Prostate gland (tissue), 2 donors: ENCODE results near the gene THRB. TPM values are rescaled to one million over a fixed set of nuclear protein-coding genes. Genes with fewer than 3 reads are reported as not detected.

ENCODE experiments used
- DNase-seq: peaks from one replicate; pipeline ENCODE4 v3.0.0-alpha.2; 2019; ENCODE audit warnings: low spot score
- H3K27ac ChIP-seq, 2 donors: fragments of 200-600 bp; sonication (generic); 2 replicates each; pipeline ENCODE4 v1.5.1; 2017 to 2019
- H3K27me3 ChIP-seq: fragments of 200-600 bp; sonication (generic); replicated peaks from 2 replicates; pipeline ENCODE4 v1.5.1; 2019; ENCODE audit not compliant: insufficient read depth
- H3K36me3 ChIP-seq, 2 donors: fragments of 200-600 bp; sonication (generic); 1 replicate in 1 of 2; 2 replicates in 1 of 2; pipeline versions ENCODE4 v1.5.1 to v1.8.1; 2017 to 2019
- H3K4me1 ChIP-seq: fragments of 200-600 bp; sonication (generic); replicated peaks from 2 replicates; pipeline ENCODE4 v1.5.1; 2019
- H3K4me3 ChIP-seq, 2 donors: fragments of 200-600 bp; sonication (generic); 2 replicates each; pipeline ENCODE4 v1.5.1; 2017 to 2019
- H3K9me3 ChIP-seq: fragments of 200-600 bp; sonication (generic); 2 replicates; pipeline ENCODE4 v1.5.1; 2017
- POLR2A ChIP-seq: fragments of 450-650 bp; IDR thresholded peaks from one replicate; pipeline ENCODE4 v1.6.1; 2016; ENCODE audit warnings: antibody characterized with exemption, mild to moderate bottlenecking
- POLR2AphosphoS5 ChIP-seq: sonication (generic); formaldehyde crosslinking; IDR thresholded peaks from one replicate; pipeline ENCODE4 v1.6.1; 2017; ENCODE audit warnings: antibody characterized with exemption
- WGBS: methylation state at CpG from one replicate; pipeline ENCODE4 v1.1.5; 2018; 5-methylcytosine and 5-hydroxymethylcytosine counted together
- intact Hi-C: fragments of 100-400 bp; cut with DNase I; formaldehyde crosslinking; loops from one replicate; pipeline ENCODE4 v1.14.2; 2022
- total RNA-seq, 2 donors: library from RNA; depleted of rRNA; stranded (reverse); fragments of >200 nt; gene quantifications; one replicate each; pipeline ENCODE4 v1.1.0, GENCODE V29; 2016
- TF ChIP-seq, protein P1 (sequence below), 4 experiments: fragments of 200-600 bp in 2 of 4; fragments of 450-650 bp in 2 of 4; sonication (generic) in 2 of 4; IDR thresholded peaks; 1 replicate in 3 of 4; 2 replicates in 1 of 4; pipeline ENCODE4 v1.5.1; 2016 to 2019; ENCODE audit warnings: antibody characterized with exemption in 4 of 4, mild to moderate bottlenecking in 2 of 4, moderate library complexity in 2 of 4

Gene THRB
- total RNA-seq, 2 donors from 2014 or later, result 13.0 to 39.6 TPM

GRCh38 chr3:24184528-24185176 lies 310.0 kb downstream of the THRB start:
- Histone ChIP-seq H3K27ac (no peak overlapping the region), H3K9me3 (no peaks in the 10 kb centered on the region), H3K4me1 (no peaks in the 10 kb centered on the region), H3K36me3 (no peaks in the 10 kb centered on the region), H3K27me3 (no peaks in the 10 kb centered on the region), H3K4me3 (no peak overlapping the region)
- WGBS, result 89% methylated on average over 5 of the region's 5 CpGs
- intact Hi-C loops, result loop anchor here (5.0 to 10.0 kb wide), 2 partner anchors 53 to 500 kb away; no protein-coding TSS in a partner anchor
- no peak for TF ChIP-seq POLR2AphosphoS5
- TF ChIP-seq, protein P1, sequence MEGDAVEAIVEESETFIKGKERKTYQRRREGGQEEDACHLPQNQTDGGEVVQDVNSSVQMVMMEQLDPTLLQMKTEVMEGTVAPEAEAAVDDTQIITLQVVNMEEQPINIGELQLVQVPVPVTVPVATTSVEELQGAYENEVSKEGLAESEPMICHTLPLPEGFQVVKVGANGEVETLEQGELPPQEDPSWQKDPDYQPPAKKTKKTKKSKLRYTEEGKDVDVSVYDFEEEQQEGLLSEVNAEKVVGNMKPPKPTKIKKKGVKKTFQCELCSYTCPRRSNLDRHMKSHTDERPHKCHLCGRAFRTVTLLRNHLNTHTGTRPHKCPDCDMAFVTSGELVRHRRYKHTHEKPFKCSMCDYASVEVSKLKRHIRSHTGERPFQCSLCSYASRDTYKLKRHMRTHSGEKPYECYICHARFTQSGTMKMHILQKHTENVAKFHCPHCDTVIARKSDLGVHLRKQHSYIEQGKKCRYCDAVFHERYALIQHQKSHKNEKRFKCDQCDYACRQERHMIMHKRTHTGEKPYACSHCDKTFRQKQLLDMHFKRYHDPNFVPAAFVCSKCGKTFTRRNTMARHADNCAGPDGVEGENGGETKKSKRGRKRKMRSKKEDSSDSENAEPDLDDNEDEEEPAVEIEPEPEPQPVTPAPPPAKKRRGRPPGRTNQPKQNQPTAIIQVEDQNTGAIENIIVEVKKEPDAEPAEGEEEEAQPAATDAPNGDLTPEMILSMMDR (IDR thresholded peaks at IDR 0.05), result no peak
- TF ChIP-seq POLR2A, result no peak
- DNase-seq, result no peak

DNA sequence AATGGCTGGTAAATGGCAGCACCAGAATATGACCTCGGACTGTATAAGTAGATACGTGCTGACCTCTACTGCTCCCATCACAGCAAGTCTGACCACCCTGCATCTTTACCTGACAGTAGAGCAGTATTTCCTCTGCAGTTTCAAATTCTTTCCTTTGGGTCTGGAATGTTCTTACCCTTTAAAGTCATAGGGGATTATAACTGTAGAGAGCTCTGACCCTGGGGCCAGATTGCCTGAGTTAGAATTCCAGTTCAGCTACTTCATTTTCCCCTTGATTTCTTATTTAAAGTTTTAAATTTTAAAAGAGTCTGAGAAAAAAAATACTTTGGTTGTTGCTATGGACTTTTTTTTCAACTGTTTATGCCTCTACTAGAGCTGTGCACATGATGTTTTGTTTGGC lies 311.9 kb downstream of the THRB start:
- H3K9me3 ChIP-seq, result no peaks in the 10 kb centered on the region
- no peak for DNase-seq
- intact Hi-C loops, result loop anchor here (10.0 kb wide), 1 partner anchor 502 kb away; no protein-coding TSS in a partner anchor
- TF ChIP-seq, protein P1 (IDR thresholded peaks at IDR 0.05), result no peak
- TF ChIP-seq POLR2AphosphoS5, result no peak
- no peak for TF ChIP-seq POLR2A
- no peak overlapping the region for H3K4me3 ChIP-seq
- no peaks in the 10 kb centered on the region for H3K27me3 ChIP-seq
- H3K27ac ChIP-seq, result no peak overlapping the region
- 98% methylated on average over 2 of the region's 2 CpGs for WGBS
- H3K36me3 ChIP-seq, result no peaks in the 10 kb centered on the region
- H3K4me1 ChIP-seq, result no peaks in the 10 kb centered on the region

DNA sequence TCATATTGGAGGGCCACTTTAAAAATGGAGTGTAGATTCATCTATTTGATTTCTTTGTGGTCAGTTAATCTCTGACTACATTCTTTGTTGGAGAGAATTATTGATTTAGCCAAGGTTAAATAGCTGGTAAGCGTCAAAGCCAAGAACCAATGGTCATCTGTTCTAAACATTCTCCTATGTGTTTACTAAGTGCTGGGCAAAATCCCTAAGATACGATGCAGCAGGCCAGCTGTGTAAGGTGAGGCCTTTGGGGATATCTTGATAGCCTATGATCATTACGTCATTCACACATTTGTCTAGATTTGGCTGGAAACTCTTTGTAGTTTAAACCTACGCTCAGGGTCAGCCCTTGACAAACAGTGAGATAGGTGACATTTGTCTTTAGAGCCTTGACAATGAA lies 313.4 kb downstream of the THRB start:
- WGBS, result 92% methylated on average over 4 of the region's 4 CpGs
- Histone ChIP-seq H3K9me3 (no peaks in the 10 kb centered on the region), H3K27me3 (no peaks in the 10 kb centered on the region), H3K4me1 (no peaks in the 10 kb centered on the region), H3K4me3 (no peak overlapping the region), H3K27ac (no peak overlapping the region), H3K36me3 (no peaks in the 10 kb centered on the region)
- intact Hi-C loops, result loop anchor here (10.0 kb wide), 1 partner anchor 504 kb away; no protein-coding TSS in a partner anchor
- DNase-seq, result no peak
- TF ChIP-seq POLR2A (no peak), POLR2AphosphoS5 (no peak)
- TF ChIP-seq, protein P1 (IDR thresholded peaks at IDR 0.05), result no peak

DNA sequence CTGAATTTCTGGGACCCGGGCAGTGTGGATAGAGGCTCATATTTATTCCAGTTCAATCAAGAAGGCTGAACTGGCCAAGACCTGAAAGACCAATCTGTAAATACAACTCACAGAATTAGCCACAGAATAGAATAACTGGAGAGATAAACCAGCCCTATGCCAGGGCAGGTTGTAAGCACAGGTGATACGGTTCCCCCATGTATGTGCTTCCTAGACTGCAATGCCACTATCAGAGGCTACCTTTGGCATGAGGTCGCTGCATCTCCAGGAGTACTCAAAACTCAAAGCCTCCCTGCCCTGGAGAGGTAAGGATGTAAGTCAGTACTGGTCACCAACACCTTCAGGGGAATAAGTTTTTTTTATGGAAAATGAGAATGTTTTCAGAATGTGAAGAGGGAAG lies 314.0 kb downstream of the THRB start:
- Histone ChIP-seq H3K9me3 (no peaks in the 10 kb centered on the region), H3K4me3 (no peak overlapping the region), H3K4me1 (no peaks in the 10 kb centered on the region), H3K27me3 (no peaks in the 10 kb centered on the region), H3K27ac (no peak overlapping the region), H3K36me3 (no peaks in the 10 kb centered on the region)
- 96% methylated on average over 3 of the region's 3 CpGs for WGBS
- no peak for DNase-seq
- TF ChIP-seq, protein P1 (IDR thresholded peaks at IDR 0.05), result no peak
- no peak for TF ChIP-seq POLR2AphosphoS5
- no peak for TF ChIP-seq POLR2A
- intact Hi-C loops, result loop anchor here (10.0 kb wide), 1 partner anchor 504 kb away; no protein-coding TSS in a partner anchor

GRCh38 chr3:24177201-24177600 lies 317.4 kb downstream of the THRB start:
- Histone ChIP-seq H3K27me3 (no peaks in the 10 kb centered on the region), H3K4me1 (no peaks in the 10 kb centered on the region), H3K9me3 (no peaks in the 10 kb centered on the region), H3K36me3 (no peaks in the 10 kb centered on the region), H3K4me3 (no peak overlapping the region), H3K27ac (no peak overlapping the region)
- DNase-seq, result no peak
- TF ChIP-seq, protein P1 (IDR thresholded peaks at IDR 0.05), result no peak
- TF ChIP-seq POLR2A (no peak), POLR2AphosphoS5 (no peak)
- WGBS, result 39% methylated on average over 5 of the region's 5 CpGs
- intact Hi-C loops, result no loop called here
